ENCODE measurements around the gene APOBEC3G.

Gene APOBEC3G

DNA sequence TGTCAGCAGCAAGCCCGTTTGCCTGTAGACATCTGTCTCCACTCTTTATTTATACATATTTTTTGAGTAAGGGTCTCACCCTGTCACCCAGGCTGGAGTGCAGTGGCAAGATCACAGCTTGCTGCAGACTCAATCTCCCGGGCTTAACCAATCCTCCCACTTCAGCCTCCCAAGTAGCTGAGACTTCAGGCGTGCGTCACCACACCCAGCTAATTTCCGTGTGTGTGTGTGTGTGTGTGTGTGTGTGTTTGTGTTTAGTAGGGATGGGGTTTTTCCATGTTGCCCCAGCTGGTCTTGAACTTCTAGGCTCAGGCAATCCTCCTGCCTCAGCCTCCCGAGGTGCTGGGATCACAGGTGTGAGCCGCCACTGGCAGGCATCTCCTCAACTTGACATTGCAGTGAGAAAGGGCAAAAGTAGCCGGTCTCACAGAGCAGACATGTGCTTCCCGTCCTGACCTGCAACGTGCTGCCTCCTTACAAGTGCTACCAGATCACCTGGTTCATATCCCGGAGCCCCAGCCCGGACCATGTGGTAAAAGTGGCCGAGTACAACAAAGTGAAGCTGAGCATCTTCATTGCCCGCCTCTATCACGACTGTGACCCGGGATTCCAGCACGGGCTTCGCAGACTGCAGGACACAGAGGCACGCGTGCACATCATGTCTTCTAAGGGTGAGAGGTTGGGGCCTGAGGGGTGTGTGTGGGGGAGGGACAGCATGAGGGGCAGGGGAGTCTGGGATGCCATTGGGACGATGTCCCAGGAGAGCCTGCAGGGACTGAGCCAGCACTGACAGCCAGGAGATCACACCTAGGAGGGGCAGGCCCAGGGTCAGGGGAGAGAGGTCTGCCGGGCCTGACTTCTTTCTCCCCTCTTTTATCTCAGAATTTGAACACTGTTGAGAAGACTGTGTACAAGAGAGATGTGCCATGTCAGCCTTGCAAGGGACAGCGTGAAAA lies 14.3 kb downstream of the APOBEC3G start:
- no peak for DNase-seq (ENCODE audit: low read depth)

DNA sequence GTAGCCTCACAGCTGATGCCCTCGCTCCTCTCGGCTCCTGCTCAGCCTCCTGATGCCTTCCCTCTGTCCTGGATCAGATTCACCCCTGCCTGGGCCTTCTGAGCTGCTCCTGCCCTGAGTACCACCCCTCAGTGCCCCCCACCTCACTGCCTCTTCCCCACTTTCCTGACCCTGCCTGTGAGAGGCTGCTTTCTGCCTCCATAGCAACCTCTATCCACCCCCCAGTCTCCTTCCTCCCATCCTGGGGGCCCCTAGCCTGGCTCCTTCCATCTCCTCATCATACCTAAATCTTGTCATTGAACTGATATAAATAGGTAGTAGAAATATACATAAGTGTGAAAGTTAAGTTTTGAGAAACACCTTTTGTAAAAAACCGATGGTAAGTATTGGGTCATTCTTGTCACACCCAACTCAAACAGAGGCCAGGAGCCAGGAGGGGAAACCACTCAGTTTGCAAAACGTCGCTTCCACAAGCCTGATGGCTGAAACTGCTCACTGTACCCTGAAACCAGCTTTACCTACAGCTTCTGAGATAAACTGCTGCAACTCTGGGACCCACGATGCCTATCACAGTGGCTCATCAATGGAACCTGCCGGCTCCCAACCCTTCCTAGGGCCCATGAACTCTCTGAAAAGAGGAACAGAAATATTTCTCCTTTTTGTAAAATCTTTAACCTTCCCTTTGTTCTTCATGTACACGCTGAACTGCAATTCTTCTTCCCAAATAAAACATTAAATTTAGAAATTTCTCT lies 15.2 kb downstream of the APOBEC3G start:
- DNase-seq (ENCODE audit: low read depth): no peak

DNA sequence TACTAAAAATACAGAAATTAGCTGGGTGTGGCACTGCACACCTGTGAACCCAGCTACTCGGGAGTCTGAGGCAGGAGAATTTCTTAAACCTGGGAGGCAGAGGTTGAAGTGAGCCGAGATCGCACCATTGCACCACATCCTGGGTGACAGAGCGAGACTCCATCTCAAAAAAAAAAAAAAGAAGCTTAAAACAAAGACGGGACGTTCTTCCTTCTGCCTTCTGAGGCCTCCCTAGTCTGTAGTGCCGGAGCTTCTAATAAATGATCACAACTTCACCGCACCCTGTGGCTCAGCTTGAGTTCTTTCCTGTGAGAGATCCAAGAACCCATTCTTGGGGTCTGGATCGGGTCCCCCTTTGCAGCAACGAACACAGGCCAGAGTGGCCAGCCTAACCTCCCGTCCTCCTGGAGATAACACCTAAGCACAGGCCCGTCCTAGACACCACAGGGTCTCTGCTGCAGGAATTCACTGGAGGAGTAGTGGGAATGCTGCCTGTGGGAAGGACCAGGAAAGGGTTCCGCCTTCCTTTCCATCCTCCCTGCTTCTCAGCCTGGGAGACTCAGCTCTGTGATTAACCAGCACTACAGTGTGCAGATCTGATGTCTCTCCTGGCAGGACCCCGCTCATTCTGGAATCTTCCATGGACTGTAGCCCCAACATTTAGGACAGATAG lies 17.8 kb downstream of the APOBEC3G start:
- no peak for DNase-seq (ENCODE audit: low read depth)

DNA sequence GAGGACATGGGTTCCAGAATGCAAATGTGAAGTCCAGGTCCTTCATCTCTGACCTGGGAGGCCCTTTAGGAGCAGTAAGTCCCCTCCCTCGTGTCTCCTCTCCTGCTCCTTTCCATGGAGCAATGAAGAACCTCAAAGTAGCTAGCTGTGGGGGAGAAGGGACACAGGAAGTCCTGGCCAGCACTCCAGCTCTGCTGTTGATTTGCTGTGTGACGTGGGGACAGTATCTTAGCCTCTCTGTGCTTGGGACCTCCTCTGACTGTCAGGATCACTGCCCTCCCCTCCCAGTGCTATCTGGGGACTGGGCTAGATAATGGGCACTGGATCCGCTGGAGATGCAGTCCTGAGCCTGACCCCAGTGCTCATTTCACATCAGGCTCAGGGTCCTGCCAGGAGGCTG lies 18.9 kb downstream of the APOBEC3G start:
- no peak for DNase-seq (ENCODE audit: low read depth)

DNA sequence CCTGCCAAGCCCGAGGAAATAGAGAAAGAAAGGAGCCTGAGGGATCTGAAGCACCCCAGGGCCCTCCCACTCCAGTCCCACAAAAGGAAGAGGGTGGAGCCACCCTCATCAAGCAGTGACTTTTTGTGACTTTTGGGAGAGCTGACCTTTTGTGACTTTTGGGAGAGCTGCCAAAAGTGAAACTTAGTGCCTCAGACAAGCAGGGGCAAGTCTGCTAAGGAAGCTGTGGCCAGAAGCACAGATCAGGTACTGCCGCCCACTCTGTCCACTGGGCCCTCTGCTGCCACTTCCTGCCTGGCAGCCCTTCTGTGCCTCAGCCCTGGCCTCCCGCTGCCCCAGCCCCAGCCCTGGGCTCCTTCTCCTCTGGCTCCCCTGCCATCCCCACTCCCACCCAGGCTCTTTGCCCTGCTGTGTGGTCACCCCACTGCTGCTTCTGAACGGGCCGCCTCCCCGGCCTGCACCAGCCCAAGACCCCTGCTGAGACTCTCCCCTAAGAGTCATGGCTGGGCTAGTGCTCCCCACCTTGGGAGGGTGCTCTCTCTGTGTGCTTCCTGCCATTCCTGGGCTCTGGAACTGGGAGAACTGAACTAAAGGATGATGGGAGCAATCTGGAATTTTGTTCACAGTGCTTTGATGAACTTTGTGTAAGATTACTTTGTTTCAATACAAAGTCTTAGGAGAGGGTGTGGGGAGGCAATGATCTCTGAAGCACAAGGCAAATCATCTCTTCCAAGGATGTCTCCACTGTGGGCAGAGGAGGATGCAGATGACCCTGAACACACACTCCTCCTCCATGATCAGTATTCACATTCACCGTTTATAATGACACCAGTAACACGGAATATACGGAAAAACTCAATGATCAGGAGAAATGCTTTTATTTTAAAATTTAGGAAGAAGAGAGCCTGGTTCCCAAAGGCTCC lies 20.3 kb downstream of the APOBEC3G start, which contains the start of gene APOBEC3H:
TSS of gene APOBEC3H (plus strand) at position 147 of the 923 bp plus-strand sequence. CDS start 3,035 bp downstream, outside the sequence.
- DNase-seq (ENCODE audit: low read depth): peak; percentile 40

DNA sequence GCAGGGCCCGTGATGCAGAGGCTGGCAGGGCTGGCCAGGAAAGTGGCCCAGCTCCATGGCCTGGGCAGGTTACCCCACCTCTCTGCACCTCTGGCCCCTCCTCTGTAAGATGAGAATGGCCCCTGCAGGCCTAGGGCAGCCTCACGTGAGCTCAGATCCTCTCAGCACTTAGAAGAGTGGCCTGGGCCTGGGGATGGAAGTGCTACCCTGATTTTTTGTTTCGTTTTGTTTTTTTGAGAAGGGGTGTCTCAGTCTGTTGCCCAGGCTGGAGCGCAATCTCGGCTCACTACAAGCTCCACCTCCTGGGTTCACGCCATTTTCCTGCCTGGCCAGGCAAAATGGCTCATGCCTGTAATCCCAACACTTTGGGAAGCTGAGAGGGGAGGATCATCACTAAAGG lies 21.0 kb downstream of the APOBEC3G start:
- DNase-seq (ENCODE audit: low read depth): no peak

DNA sequence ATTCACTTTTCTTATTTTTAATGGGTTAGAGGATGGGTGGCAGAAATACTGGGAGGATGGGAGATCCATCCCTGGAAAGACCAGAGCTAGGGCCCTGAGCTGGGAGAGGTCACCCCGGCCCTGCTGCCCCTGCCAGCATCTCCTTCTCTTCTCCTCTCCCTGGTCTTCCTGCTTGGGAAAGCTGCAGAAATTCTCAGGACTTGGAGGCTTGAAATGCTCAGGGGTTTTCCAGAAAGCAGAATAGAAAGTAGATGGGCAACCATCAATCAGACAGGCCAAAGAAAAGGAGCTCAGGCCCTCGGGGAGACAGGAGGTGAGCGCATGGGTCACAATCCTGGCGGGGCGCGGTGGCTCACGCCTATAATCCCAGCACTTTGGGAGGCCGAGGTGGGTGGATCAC lies 21.5 kb downstream of the APOBEC3G start:
- DNase-seq (ENCODE audit: low read depth): no peak

DNA sequence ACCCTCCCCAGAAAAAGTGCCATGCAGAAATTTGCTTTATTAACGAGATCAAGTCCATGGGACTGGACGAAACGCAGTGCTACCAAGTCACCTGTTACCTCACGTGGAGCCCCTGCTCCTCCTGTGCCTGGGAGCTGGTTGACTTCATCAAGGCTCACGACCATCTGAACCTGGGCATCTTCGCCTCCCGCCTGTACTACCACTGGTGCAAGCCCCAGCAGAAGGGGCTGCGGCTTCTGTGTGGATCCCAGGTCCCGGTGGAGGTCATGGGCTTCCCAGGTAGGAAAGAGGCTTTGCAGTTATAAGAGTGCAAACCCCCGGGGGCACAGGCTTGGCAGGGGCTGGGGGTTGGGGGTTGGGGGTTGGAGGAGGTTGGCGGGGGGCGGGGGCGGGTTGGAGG lies 24.2 kb downstream of the APOBEC3G start:
- DNase-seq (ENCODE audit: low read depth): no peak

DNA sequence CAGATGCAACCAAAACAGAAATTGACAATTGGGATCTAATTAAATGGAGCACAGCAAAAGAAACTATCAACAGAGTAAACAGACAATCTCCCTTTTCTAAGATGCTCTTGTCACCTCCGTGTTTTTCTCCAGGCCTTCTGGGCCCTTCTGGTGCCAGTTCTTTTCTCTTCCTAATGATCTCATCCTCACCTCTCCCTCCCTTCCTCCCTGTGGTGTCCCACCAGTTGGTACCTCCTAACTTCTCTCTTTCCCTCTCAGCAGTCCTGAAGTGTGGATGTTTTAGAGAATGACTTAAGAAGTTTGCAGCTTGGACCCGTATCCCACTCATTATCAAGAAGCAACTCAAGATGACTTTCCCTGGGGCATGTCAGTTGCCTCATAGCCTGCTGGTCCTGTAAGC lies 26.4 kb downstream of the APOBEC3G start:
- no peak for DNase-seq (ENCODE audit: low read depth)

DNA sequence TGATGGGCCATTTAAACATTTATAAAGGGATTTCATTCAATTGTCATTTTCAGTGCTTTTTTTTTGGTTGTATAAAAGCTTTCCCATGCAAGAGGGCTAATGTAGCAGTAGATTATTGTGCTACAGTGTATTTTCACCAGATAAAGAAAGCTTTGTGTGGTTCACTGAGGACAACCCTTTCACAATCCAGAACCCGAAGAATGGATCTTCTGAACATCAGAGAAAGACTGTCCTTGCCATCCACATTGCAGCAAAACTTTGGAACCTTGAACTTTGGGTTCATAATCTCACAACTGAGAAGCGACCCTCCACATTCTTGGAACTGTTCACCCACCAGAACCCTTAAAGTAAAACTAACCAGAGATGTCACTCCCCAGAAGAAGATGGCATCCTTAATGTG lies 29.3 kb downstream of the APOBEC3G start:
- no peak for DNase-seq (ENCODE audit: low read depth)

DNA sequence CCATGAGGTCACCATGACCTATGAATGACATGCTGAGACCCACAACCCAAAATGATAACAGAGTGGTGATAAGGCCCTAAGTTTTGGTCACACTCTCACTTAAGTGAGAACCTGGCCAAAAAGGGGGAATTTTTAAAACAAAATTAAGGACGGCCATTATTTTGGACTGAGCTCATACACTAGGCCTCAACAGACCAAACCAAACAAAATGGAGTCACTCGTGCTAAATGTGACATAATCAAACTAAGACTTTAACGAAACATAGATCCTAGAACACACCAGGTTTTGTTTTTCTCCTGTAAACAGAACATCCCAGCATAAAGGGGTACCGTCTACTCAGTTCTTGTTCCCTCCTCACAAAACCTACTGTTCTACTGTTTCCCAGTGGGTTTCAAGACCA lies 31.4 kb downstream of the APOBEC3G start:
- DNase-seq (ENCODE audit: low read depth): no peak

DNA sequence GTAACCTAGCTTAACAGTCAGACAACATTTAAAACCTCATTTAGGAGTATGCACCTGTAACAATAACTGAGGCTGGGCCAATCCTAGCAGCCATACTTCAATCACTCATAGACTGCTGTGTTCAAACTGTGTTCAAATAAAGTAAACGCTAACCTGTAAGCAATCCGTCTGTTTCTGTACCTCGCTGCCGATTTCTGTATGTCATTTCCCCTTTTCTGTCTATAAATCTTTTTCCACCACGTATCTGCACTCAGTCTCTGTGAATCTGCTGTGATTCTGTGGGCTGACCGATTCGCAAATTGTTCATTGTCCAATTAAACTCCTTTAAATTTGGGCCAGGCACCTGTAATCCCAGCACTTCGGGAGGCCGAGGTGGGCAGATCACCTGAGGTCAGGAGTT lies 32.3 kb downstream of the APOBEC3G start:
- DNase-seq (ENCODE audit: low read depth): no peak

DNA sequence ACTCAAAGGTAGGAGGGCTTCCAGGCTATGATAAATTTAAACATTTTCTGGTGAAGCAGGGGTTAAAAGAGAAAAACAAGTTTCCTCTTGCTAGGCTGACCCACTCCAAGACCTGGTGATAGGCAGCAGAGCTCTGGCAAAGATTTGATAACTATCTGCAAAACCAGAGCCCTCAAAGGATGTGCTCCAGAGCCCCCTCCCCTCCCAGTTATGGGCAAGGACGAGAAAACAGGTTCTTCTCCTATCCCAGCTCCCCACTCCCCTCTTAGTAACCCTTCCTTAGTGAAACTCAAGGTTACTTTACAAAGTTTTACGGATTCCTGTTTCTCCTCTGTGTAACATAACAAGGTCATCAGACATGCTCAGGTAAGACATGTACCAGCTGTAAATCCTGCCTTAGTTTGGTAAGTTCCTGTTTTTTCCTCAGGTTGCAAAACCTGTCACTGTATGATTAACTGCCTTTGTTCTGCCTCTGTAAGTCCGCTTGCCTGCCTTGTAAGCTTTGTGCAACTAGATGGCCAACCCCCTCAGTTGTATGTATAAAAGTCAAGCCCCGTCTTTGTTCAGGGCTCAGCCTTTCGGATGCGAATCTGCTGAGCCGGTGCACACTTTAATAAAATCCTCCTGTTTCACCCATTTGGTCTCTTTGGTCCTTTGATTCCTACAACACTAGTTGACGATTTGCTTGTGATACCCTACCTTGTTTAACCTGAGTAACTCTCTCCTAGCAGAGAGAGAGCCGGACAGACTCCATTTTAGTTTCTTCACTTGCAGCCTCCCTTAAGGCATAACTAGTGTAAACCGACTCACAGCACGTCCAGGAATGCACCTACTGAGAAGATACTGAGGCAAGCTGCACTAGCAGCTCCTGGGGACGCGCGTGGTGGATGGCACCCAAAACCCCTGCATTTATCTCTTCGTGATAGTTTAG lies 33.8 kb downstream of the APOBEC3G start:
- DNase-seq (ENCODE audit: low read depth): no peak

DNA sequence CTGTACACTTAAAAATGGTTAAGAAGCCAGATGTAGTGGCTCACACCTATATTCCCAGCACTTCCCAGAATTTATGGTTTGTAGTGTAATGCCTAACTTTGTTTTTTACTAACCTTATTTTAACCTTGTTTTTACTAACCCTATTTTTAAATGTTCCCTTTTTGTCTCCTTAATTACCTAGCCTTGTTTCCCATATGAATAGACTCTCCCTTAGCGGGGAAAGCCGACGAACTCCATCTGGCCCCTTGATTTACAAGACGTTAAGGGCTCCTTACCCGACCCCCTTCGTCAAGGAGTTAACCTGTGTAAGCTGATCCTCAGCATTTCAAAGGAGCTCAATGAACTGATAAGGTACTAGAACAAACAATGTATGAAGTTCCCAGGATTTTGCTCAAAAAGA lies 37.0 kb downstream of the APOBEC3G start:
- DNase-seq (ENCODE audit: low read depth): no peak

DNA sequence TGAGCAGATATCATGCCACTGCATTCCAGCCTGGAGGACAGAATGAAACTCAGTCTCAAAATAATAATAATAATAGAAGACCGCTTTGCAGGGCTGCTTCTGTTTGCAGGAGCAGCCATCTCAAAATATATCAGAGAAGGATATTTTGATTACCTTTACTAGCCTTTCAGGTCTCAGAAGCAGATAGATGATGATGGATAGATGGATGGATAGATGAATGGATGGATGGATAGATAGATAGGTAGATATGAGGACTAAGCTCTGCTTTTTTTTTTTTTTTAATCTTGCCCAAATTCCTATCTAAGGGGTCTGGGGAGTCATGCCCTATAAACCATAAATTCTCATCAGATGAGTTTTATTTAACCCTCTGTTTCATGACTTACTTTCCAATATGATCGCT lies 38.5 kb downstream of the APOBEC3G start:
- no peak for DNase-seq (ENCODE audit: low read depth)

DNA sequence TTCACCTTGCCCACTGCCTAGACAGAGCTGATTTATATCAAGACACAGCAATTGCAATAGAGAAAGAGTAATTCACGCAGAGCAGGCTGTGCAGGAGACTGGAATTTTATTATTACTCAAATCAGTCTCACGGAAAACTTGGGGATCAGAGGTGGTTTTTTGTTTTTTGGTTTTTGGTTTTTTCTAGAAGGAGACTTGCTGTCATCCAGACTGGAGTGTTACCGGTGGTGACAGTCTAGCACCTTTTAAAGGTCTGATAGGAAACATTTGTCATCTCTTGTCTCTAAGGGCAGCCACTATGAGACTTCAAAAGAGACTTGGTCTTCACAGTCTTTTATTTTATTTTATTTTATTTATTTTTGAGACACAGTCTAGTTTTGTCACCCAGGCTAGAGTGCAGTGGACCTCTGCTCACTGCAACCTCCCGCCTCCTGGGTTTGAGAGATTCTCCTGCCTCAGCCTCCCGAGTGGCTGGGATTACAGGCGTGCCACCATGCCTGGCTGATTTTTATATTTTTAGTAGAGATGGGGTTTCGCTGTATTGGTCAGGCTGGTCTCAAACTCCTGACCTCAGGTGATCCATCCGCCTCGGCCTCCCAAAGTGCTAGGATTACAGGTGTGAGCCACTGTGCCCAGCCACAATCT lies 39.0 kb downstream of the APOBEC3G start:
- no peak for DNase-seq (ENCODE audit: low read depth)

DNA sequence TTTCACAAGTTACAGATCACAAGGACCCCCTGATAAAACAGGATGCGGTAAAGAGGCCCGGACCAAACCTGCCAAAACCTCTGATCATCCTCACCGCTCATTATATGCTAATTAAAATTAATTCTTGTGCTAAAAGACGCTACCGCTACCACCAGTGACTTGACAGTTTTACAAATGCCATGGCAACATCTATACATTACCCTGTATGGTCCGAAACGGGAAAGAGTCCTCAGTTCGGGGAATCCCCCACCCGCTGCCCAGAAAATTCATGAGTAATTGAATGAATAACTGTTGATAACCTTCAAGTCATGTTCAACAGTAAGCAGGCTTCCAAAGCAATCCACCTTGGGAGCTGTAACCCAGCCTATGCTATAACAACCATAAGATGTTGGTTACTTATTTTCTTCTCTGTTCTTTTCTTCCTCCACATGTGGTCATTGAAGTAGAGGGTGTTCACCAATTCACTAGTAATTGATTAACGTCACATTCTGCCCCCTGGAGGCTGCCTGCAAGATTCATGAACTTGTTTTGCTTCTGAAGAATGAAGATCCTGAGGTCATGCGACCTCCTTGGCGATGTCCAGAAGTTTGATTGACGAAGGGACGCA lies 40.6 kb downstream of the APOBEC3G start:
- no peak for DNase-seq (ENCODE audit: low read depth)

DNA sequence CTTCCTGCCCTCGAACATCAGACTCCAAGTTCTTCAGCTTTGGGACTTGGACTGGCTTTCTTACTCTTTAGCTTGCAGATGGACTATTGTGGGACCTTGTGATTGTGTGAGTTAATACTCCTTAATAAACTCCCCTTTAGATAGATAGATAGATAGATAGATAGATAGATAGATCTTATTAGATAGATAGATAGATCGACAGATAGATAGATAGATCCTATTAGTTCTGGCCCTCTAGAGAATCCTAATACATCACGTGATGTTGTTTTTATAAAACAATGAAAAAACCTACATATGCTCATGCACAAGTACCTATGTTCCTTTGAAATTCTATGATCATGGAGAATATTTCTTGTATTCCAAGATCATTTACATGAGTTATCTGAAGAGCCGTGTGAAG lies 43.9 kb downstream of the APOBEC3G start:
- no peak for DNase-seq (ENCODE audit: low read depth)

DNA sequence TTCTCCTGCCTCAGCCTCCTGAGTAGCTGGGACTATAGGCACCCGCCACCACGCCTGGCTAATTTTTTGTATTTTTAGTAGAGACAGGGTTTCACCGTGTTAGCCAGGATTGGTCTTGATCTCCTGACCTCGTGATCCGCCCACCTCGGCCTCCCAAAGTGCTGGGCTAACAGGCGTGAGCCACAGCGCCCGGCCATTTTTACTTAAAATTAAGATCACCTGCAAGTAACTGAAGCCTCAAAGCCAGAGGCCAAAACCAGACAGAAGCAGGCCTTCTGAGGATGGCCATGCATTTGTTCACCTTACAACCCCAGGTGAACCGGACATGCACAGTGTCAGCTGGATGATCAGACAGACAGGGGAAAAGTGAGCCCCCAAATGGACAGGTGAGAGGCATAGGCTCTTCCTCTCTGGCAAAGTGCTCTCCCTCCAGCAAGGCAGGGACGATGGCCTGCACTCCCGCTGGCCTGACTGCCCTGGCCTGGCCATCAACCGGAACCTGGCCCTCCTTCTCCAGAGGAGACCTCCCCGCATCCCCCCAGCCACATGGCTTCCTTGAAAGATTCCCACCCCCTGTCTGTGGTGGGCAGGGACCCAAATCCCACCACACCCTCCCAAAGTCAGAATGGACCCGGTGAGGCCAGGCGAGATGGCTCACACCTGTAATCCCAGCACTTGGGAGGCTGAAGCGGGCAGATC lies 45.8 kb downstream of the APOBEC3G start:
- DNase-seq (ENCODE audit: low read depth): no peak
